Activated T-cell treated with anti-CD3 and anti-CD28 coated beads for 1 hour (primary cell): ENCODE measurements around the gene CLINT1.
A peak's percentile ranks its signal among the peaks of the same experiment; 100 is the strongest.

Experiments used
- DNase-seq: peaks from one replicate; pipeline ENCODE4 v3.0.0-alpha.2; 2020; ENCODE audit warnings: low read depth

CLINT1 gene

DNA sequence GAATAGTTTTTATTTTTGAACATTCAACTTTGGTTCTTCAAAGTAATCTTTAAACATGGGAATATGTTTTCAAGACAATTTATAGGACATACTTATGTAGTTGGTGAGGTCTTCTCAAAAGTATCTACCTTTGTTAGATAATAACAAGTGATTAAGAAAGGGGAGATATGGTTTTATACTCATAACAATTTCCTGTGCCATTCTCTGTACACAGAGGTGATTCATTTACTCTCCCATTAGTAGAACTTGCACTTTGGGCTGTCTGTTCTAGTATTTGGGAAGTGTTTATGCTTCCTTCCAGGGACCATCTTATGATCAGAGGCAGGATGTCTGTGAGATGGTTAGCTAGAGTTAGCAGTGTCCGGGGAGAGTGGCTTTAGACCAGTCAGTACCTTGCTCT is 100.2 kb downstream of the CLINT1 start:
- no peak for DNase-seq

DNA sequence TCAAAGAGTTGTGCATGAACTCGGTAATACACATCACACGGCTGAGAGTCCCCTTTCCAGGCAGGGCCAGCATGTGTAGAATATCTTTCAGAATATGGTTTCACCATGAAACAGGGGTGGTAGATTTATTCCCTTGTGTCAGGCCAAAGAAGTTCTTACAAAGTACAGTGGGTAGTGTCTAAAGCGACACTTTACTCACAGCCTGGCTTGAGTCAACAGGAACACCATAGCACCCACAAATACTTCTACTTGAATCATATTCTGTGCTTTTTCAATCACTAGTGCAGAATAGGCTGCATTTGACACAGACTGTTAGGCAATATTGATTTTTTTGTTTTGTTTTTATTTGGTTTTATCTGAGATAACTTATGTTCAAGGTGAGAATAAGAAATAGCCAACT is 102.8 kb downstream of the CLINT1 start:
- no peak for DNase-seq

DNA sequence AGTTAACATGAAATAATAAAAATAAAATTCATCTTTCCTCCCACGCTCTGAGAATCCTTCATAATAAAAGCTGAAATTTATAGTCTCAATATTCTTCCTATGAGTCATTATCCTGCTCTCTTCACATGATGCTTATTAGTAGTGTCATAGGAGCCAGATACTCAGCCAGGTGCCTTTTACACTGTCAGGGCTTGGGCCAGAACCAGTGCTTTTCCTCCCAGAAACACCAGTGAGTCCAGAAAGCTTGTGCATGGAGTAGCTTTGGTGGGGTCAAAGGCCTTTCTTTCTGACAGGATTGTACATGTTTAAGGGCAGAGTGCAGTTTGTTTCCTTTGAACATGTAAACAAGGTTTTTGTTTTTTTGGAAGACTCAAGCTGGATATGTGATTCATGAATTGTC is 108.6 kb downstream of the CLINT1 start:
- no peak for DNase-seq

DNA sequence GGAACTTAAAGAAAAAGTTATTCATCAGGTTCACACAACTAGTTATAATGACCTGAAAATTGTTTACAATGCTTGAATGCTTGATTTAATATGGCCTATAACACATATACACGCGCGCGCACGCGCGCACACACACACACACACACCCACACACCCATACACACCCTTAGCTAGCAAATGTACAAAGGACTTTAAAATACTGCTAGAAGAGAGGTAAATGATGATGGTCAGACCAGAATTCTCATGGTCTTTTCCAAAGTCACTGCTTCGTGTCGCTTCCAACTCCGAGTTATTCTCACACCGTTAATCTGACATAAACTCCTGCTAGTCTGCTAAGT is 109.5 kb downstream of the CLINT1 start:
- DNase-seq = no peak

DNA sequence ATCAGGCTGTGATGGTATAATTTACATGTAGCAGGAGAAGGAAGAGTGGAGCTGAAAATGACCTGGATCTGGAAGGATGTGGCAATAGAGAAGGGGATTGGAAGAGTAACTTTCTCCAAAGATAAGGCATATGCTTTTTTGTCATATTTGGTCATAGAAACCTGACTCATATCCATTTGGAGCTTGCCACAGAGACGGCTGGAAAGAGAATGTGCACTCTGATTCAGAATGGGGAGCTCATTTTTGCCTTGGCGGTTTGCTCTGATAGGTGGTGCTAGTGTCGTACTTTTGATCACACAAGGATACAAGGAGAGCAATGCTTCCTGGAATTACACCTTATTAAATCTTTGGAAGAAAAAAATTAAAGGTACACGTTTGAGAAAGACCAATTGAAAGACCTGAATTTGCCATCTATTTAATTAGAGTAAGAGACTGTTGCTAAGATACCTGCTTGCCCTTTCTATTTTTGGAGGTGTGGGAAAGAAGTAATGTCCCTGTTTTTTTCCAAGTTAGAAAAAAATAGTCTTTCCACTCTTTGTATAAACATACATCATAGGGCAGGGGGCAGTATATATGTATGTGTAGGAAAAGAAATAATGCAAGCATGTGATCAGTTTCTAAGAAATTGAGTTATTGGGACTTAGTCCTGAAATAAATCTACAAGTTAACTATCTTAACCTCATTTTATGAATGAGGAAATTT is 110.0 kb downstream of the CLINT1 start:
- no peak for DNase-seq

DNA sequence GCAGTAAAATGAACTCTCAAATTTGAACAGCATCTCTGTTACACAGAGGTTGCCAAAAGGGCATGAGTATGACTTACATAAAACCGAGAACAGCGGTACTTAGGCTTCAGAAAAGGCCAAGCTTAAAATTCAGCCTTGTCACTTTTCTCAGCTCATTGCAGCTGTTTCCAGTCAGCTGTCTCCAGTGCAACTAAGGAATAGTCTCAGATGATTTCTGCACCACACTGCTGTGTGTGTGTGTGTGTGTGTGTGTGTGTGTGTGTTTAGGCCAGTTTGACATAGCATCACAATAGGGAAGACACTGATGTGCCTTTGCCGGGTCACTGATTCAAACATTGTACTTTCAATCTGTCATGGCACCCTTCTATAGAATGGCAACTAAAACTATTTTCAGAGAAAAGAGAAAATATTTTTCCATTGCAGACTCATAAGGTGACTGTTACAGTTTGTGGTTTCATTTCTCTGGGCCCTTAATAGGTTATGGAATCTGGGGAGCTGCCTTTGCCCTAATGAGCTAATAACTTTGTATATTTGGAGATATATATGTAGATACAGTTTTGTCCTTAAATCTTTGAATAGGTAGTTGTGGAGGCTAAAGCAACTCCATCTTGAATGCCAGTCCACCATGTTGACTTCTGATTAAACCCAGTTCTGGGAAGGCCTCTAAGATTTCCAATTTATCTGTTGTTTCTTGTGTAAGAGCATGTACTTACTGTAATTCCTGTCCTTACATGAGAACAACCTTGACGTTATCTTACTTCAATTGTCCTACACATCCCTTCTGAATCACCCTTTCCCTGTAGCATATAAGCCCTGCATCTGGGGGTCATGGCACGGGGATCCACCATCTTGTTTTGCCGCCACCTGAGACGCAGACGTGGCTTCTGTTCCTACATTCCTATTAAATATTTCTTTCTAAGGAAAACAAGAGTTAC is 110.9 kb downstream of the CLINT1 start:
- DNase-seq = no peak

DNA sequence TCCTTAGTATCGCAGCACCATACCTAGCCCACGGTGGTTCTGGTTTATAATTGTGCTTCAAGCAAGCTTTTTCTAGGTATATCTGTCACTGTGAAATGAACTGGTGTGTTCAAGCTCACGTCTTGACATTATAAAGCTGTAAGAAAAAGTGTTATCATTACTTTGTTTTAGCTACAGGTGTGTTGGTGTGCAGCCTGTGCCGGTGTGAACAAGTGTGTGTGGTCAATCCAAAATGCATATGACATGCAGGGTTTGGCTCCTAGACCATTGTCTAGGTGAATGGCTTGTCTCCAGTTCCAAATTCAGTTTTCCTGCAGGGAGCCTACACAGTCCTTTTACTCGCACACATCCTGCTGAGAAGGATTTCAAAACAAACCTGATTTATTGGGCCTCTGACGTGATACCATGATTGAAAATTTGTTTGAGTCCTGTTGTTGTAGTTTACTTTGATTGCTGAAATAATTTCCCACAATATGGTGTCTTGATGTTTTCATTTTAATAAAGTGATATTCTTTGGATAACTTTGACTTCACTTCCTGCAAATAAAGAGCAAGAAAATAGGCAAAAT is 111.7 kb downstream of the CLINT1 start:
- no peak for DNase-seq

DNA sequence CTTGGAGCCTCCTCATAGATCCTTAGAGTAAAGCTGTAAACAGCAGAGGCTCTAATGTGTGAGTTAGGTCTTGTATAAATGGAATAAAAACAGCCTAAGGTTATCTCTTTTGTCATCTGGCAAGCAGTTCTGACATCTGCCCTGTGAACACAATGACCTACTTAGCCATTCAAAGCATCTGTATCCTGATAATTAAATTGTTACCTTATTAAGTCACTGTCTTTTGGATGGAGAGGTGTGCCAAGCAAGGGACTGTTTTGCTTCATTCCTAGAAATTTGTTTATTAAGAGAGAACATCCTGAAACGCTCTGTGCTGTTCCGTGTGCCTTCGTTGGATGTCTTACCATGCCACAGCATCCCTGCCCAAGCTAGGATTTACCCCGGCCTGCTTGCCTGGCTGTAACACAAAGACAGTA is 113.9 kb downstream of the CLINT1 start:
- DNase-seq = no peak

DNA sequence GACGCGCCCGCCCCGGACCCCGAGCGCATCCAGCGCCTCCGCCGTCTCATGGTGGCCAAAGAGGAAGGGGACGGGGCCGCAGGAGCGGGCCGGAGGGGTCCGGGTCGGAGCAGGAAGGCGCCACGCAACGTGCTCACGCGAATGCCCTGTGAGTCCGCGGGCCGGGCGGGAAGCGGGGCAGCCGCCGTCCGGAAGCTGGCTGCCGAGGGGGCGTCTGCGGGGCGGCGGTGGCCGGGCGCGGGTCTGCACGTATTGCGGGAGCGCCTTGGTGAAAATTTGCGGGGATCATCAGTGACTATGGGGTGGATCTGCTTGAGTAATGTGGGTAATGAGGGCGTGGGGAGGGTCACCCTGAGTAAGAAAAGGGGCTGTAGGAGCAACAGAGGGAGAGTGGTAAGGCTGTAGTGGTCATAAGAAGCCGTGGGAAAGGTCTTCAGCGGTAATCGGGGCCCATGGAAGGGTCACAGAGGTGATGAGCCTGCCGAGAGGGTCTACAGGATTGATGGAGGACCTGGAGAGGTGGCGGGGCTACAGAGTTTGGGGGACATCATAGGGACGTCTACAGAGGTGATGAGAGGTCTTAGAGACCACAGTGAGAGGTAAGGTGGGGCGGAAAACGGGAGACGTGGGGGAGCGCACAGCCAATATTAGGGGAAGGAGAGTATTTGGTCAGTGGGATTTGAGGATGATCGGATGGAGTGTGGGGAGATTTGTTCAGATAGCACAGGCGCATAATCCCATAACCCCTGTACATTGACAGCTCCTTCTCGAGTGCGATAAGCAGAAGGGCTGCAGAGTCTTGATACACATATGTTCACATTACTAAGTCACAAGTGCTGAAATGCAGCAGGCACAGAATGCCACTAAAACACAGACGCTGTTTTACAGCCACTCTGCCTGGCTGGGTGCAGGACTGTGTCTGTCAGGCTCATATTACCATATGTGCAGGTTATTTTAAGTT is 114.6 kb downstream of the CLINT1 start:
- DNase-seq = no peak

DNA sequence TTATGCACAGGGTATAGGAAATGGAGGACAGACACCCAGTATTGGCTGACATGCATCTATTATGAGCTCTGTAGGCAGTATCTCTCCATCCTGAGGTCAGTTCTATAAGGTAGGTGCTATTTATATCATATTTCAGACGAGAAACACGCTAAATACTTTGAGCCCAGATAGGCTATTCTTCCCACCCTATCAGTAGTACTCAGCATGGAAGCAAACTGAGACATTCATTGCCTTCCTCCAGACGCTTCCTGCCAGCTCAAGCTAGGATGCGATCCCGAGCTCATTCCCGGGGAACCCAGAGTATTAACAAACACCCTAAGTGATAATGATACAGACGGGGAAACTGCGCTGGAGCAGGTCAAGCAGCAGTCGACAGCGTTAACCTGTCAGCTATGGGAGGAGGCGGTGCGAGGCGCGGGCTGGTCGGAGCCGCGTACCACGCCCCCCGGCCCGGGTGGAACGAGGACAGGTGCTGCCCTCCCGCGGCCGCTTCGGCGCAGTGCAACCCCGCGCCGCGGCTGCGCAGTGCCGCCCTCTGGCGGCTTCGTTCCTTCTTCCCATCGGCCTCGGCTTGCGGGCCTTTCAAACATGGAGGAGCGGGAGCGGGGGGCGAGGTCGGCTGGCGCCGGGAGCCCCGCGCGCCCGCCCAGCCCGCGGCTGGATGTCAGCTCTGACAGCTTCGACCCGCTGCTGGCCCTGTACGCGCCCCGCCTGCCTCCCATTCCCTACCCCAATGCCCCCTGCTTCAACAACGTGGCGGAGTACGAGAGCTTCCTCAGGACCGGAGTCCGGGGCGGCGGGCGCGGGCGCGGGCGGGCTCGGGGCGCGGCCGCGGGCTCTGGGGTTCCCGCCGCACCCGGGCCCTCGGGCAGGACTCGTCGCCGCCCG is 115.5 kb downstream of the CLINT1 start, which contains the start of gene LSM11:
TSS of gene LSM11 (plus strand) at position 550 of the 888 bp plus-strand sequence. CDS start at position 589, 39 bp downstream.
- peak; percentile 89 for DNase-seq

DNA sequence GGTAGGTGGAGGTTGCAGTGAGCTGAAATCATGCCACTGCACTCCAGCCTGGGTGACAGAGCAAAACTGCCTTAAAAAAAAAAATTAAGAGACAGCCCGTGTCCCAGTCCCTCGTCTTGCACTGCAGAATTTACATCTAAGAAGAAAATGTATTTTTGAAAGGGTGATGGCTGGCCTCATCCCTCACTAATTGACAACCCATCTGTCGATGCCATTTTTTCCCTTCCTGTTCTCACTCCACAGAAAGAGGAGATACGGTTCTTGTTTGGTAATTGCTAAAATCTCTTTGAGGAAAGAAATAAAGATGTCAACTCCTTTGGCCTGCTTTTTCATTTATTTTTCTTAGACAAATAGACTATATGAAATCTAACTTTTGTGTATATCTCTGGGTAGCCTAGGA is 117.8 kb downstream of the CLINT1 start:
- no peak for DNase-seq

DNA sequence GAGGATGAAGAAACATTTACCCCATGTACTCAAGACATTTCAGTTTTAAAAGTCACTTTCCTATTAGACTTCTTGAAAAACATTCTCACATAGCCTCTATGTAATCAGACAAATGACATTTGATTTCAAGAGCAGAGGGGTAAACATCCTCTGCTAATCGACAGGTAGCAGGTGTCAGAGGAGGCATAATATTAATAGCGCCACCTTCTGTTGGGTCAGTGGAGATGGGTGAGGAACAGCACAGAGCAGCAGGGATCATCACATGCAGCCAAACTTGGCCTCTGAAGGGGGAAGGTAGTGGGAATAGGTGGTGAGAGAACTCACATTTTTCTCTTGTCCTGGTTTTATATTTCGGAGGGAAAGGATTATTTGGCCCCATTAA is 118.7 kb downstream of the CLINT1 start:
- no peak for DNase-seq

DNA sequence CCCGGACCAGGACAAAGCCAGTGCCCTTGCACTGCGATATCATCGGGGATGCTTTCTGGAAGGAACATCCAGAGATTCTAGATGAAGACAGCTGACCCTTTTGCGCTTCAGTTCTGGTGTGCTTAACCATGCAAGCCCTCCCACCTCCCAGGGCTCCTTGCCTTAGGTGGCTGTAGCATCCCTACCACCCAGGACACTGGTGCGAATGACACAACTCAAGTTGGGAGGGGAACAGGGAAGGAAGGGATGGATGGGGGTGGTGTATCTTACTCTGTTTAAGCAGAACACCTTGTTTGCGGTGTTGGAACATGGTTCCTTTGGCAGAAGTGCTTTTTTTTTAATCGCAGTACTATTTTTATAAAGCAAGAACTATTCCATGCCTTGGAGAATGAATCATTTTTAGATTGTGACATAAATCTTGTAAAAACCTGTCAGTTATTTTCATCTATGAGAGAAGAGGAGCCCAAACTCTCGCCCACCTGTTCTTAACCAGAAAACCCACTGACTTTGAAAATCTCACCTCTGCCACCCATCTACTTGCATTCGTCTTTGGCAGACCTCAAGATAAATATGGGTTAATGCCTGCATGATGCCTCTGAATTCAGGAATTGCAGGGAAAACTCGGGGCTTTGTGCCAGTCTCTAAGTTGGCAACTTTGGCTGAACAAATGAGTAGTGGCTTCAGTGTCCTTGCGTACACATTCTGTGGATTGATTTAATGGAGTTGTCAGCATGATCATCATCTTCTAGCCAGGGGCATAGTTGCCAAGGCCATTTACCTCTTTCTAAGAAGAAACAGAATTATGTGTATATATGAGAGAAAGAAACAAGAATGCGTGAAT is 119.3 kb downstream of the CLINT1 start:
- no peak for DNase-seq

DNA sequence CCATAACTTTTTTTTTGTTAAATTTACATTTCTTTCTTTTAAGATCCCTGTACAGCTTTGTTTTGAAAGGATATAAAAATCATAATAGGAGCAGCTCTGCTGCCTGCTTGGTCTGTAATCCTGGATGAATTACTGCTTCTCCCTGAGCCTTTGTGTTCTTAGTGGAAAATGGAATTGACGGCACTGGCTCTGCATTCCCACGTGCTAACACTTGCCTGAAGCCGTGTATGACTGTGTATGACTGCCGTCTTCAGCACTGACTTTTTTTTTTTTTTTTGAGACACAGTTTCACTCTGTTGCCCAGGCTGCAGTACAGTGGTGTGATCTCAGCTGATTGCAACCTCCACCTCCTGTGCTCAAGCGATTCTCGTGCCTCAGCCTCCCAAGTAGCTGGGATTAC is 123.0 kb downstream of the CLINT1 start:
- no peak for DNase-seq
